Measurements from ENCODE around the gene STIP1. TPM values are rescaled to one million over a fixed set of nuclear protein-coding genes. Genes with fewer than 3 reads are reported as not detected.

STIP1 gene
- total and polyA plus RNA-seq, 2 donors (not counting 1 experiment from before 2014, with no cell fraction given) = 49.8 to 78.7 TPM

- H3K27me3 ChIP-seq (replicated peaks in 1 of 4; ENCODE audit: control extremely low read depth in 1 of 4, control insufficient read depth in 3 of 4, insufficient read depth in 4 of 4, low read length in 3 of 4) = no peaks in the 10 kb centered on the region
- H4K20me1 ChIP-seq (ENCODE audit: control insufficient read depth, insufficient read depth, low read length, poor library complexity, severe bottlenecking) = peaks cover 30% of the 10 kb centered on the region
- POLR2A ChIA-PET = interaction anchor here (0.8 to 0.9 kb wide), 2 partner anchors 8 to 13 kb away, joined by 3 to 8 read pairs; no protein-coding TSS in a partner anchor
- WGBS (ENCODE audit: insufficient coverage) = 95% methylated on average over 6 of the region's 11 CpGs
- peaks cover 0 to 56% of the 10 kb centered on the region in 2 experiments for H3K36me3 ChIP-seq (replicated peaks in 1 of 2; ENCODE audit: control extremely low read depth in 1 of 2, control insufficient read depth in 1 of 2, extremely low read depth in 1 of 2, insufficient read depth in 2 of 2, low read length in 1 of 2)
- no peak overlapping the region for H3K4me3 ChIP-seq (ENCODE audit: control extremely low read depth in 1 of 5, extremely low read depth in 1 of 5, insufficient read depth in 1 of 5, low read depth in 2 of 5, low read length in 4 of 5)
- Mint-ChIP-seq H3K27ac (no peak overlapping the region), H3K4me3 (no peak overlapping the region), H3K4me1 (peaks cover 15% of the 10 kb centered on the region), H3K9me3 (ENCODE audit: insufficient read depth) (no peaks in the 10 kb centered on the region), H3K27me3 (no peaks in the 10 kb centered on the region)
- no peaks in the 10 kb centered on the region for H3K9me3 ChIP-seq (ENCODE audit: control extremely low read depth in 1 of 3, control insufficient read depth in 2 of 3, insufficient read depth in 1 of 3, low read length in 2 of 3)
- CTCF ChIA-PET = interaction anchor here (2.1 to 6.9 kb wide), 2 partner anchors 13 to 32 kb away, joined by 8 to 62 read pairs; partner anchors contain the start of genes FERMT3 and PLCB3
- no peak overlapping the region for H3K9ac ChIP-seq (ENCODE audit: low read length)
- intact Hi-C loops (cut with micrococcal nuclease) = no loop called here
- DNase-seq (no peak), ATAC-seq (ENCODE audit: low read depth) (no peak)
- no peak overlapping the region for H3K4me2 ChIP-seq (replicated peaks; ENCODE audit: low read depth, low read length, poor library complexity, severe bottlenecking)
- H3K27ac ChIP-seq (ENCODE audit: low read length in 2 of 2) = peak overlapping the region in 1 of 2 donors; percentile 1
- H3K4me1 ChIP-seq (ENCODE audit: control insufficient read depth in 2 of 2, insufficient read depth in 2 of 2, low read length in 2 of 2) = peaks cover 3 to 14% of the 10 kb centered on the region in 2 donors
- peaks cover 20% of the 10 kb centered on the region for H3K79me2 ChIP-seq (ENCODE audit: control insufficient read depth, insufficient read depth, low read length)
- TF ChIP-seq CTCF (IDR thresholded peaks at IDR 0.05) (no peak), EZH2 (IDR thresholded peaks at IDR 0.05; ENCODE audit: borderline replicate concordance, insufficient read depth, low read depth, low read length, poor library complexity, severe bottlenecking) (no peak)
- H2AFZ ChIP-seq (ENCODE audit: insufficient read depth, low read depth, low read length, poor library complexity, severe bottlenecking) = no peak overlapping the region
These were observed 32.8 kb downstream of the STIP1 start for GRCh38 chr11:64218628-64219353.

- ATAC-seq (ENCODE audit: low read depth) (no peak), DNase-seq (no peak)
- no peaks in the 10 kb centered on the region for H3K27me3 ChIP-seq (replicated peaks in 1 of 4; ENCODE audit: control extremely low read depth in 1 of 4, control insufficient read depth in 3 of 4, insufficient read depth in 4 of 4, low read length in 3 of 4)
- CTCF ChIA-PET = interaction anchor here (6.9 kb wide), 1 partner anchor 13 kb away, joined by 62 read pairs; the partner anchor contains the start of gene FERMT3
- H3K4me1 ChIP-seq (ENCODE audit: control insufficient read depth in 2 of 2, insufficient read depth in 2 of 2, low read length in 2 of 2) = peaks cover 3 to 14% of the 10 kb centered on the region in 2 donors
- H3K4me2 ChIP-seq (replicated peaks; ENCODE audit: low read depth, low read length, poor library complexity, severe bottlenecking) = no peak overlapping the region
- POLR2A ChIA-PET = interaction anchor here (0.8 kb wide), 1 partner anchor 13 kb away, joined by 3 read pairs; no protein-coding TSS in a partner anchor
- no peak overlapping the region for H3K27ac Mint-ChIP-seq
- H3K9me3 ChIP-seq (ENCODE audit: control extremely low read depth in 1 of 3, control insufficient read depth in 2 of 3, insufficient read depth in 1 of 3, low read length in 2 of 3) = no peaks in the 10 kb centered on the region
- H3K4me3 Mint-ChIP-seq = no peak overlapping the region
- no peak overlapping the region for H3K4me3 ChIP-seq (ENCODE audit: control extremely low read depth in 1 of 5, extremely low read depth in 1 of 5, insufficient read depth in 1 of 5, low read depth in 2 of 5, low read length in 4 of 5)
- H3K36me3 ChIP-seq (replicated peaks in 1 of 2; ENCODE audit: control extremely low read depth in 1 of 2, control insufficient read depth in 1 of 2, extremely low read depth in 1 of 2, insufficient read depth in 2 of 2, low read length in 1 of 2) = peaks cover 0 to 60% of the 10 kb centered on the region in 2 experiments
- peaks cover 20% of the 10 kb centered on the region for H3K79me2 ChIP-seq (ENCODE audit: control insufficient read depth, insufficient read depth, low read length)
- intact Hi-C loops (cut with micrococcal nuclease) = no loop called here
- H3K9me3 Mint-ChIP-seq (ENCODE audit: insufficient read depth) = no peaks in the 10 kb centered on the region
- H4K20me1 ChIP-seq (ENCODE audit: control insufficient read depth, insufficient read depth, low read length, poor library complexity, severe bottlenecking) = peaks cover 30% of the 10 kb centered on the region
- TF ChIP-seq EZH2 (IDR thresholded peaks at IDR 0.05; ENCODE audit: borderline replicate concordance, insufficient read depth, low read depth, low read length, poor library complexity, severe bottlenecking) (no peak), CTCF (IDR thresholded peaks at IDR 0.05) (no peak)
- peaks cover 15% of the 10 kb centered on the region for H3K4me1 Mint-ChIP-seq
- H2AFZ ChIP-seq (ENCODE audit: insufficient read depth, low read depth, low read length, poor library complexity, severe bottlenecking) = no peak overlapping the region
- WGBS (ENCODE audit: insufficient coverage) = 96% methylated on average over 5 of the region's 7 CpGs
- peak overlapping the region in 1 of 2 donors; percentile 1 for H3K27ac ChIP-seq (ENCODE audit: low read length in 2 of 2)
- H3K9ac ChIP-seq (ENCODE audit: low read length) = no peak overlapping the region
- no peaks in the 10 kb centered on the region for H3K27me3 Mint-ChIP-seq
These were observed 33.3 kb downstream of the STIP1 start for GRCh38 chr11:64219354-64219684.
